Activated CD4-positive, alpha-beta T cell treated with anti-CD3 and anti-CD28 coated beads, Interleukin-2, amount 10 ng/mL, durations not matched to agents 7 days and 5 days (primary cell): ENCODE measurements around the gene RHBDD3. TPM values are rescaled to one million over a fixed set of nuclear protein-coding genes. Genes with fewer than 3 reads are reported as not detected.
"Not testable (repeated sequence)": the region's sequence is repeated elsewhere in the genome, so short reads cannot be mapped to it uniquely, and the experiment has no call there.

Experiments used
- CTCF ChIA-PET: fragments of 350-600 bp; sonication (Branson Sonifier 250); formaldehyde crosslinking; loops from one replicate; lab custom pipeline; 2021; ENCODE audit warnings: antibody characterized with exemption; lab: Charles Lee
- POLR2A ChIA-PET: fragments of 350-600 bp; sonication (Branson Sonifier 250); formaldehyde crosslinking; loops from one replicate; lab custom pipeline; 2021; ENCODE audit warnings: antibody characterized with exemption; lab: Charles Lee
- DNase-seq: peaks from one replicate; pipeline ENCODE4 v3.0.0-alpha.2; 2020
- H3K27ac Mint-ChIP-seq: one replicate; pipeline ENCODE4 v1.8.0; 2021; ENCODE audit warnings: mild to moderate bottlenecking, moderate library complexity, mixed read lengths
- H3K27me3 Mint-ChIP-seq: one replicate; pipeline ENCODE4 v1.8.0; 2021; ENCODE audit warnings: mixed read lengths
- H3K36me3 Mint-ChIP-seq: one replicate; pipeline ENCODE4 v1.8.0; 2021; ENCODE audit warnings: low read depth, mixed read lengths
- H3K4me1 Mint-ChIP-seq: one replicate; pipeline ENCODE4 v1.8.0; 2021; ENCODE audit warnings: mixed read lengths
- H3K4me3 Mint-ChIP-seq: one replicate; pipeline ENCODE4 v1.8.0; 2021; ENCODE audit warnings: mild to moderate bottlenecking, moderate library complexity, mixed read lengths
- H3K9me3 Mint-ChIP-seq: one replicate; pipeline ENCODE4 v1.8.0; 2021; ENCODE audit warnings: mixed read lengths
- total RNA-seq, 2 experiments: library from RNA; stranded (reverse); gene quantifications; one replicate each; pipeline ENCODE4 v1.2.3, GENCODE V29; 2021

Gene RHBDD3
- total RNA-seq, 2 experiments from 2014 or later: 31.2 to 33.0 TPM

DNA sequence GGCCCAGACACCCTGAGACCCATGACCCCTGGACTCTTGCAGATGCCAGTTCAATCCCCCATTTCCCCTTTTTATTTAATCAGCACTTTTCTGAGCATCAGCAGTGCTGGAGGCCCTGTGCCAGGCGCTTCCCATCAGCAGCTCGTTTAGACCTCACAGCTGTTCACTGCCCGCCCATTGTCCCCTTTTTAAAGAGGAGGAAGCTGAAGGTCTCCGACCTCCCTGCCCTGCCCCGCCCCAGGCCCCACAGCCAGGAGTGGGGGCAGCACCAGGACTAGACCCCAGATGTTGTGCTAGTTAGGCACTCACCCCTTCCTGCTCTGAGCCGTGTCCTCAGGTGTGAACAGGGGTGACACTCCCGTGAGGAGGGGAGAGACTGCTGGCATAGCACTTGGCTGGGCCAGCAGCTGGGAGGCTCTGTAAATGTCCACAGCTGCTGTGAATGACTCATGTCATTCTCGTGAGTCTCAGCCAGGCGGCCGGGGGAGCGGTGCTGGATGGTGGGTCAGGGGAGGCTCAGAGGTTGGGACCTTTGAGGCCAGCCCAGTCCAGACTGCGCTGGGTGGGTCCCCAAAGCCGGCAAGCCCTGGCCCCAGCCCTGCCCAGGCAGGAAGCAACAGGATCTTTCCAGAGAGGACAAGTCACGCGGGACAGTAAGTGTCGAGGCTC, 42.2 kb downstream of the RHBDD3 start:
- Mint-ChIP-seq H3K4me1 (no peaks in the 10 kb centered on the region), H3K9me3 (no peaks in the 10 kb centered on the region), H3K4me3 (no peak overlapping the region), H3K27ac (no peak overlapping the region), H3K36me3 (no peaks in the 10 kb centered on the region), H3K27me3 (no peaks in the 10 kb centered on the region)
- CTCF ChIA-PET: interaction anchor here (1.3 kb wide), 1 partner anchor 20 kb away, joined by 3 read pairs; no protein-coding TSS in a partner anchor
- POLR2A ChIA-PET: no interaction called here
- no peak for DNase-seq

DNA sequence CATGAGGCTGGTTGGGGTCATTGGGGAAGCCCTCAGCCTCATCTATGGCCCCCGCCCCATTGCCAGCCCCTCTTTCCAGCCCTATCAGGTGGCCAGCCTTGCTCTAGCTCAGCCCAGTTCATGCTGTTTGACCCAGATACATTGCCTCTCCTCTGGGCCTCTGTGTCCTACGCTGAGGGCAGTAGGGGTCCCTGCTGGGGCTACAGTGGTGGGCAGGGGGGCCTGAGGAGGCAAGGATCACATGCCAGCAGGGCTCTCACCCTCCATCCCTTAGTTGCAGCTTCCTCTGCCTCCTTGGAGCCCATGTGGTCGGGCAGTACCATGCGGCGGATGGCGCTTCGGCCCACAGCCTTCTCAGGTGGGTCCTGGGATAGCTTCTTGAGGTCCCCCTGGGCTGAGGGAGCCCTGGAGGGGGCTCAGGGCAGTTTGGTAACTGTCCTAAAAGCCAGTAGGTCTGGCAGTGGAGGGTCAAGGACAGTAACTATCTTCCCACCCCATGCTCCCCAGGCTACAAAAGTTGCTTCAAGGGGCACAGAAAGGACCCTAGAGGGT, 42.8 kb downstream of the RHBDD3 start:
- no peaks in the 10 kb centered on the region for H3K9me3 Mint-ChIP-seq
- ChIA-PET POLR2A (no interaction called here), CTCF (interaction anchor here (1.3 kb wide), 2 partner anchors 21 to 108 kb away, joined by 3 read pairs; no protein-coding TSS in a partner anchor)
- no peak overlapping the region for H3K4me3 Mint-ChIP-seq
- no peaks in the 10 kb centered on the region for H3K4me1 Mint-ChIP-seq
- no peak overlapping the region for H3K27ac Mint-ChIP-seq
- H3K36me3 Mint-ChIP-seq: no peaks in the 10 kb centered on the region
- no peaks in the 10 kb centered on the region for H3K27me3 Mint-ChIP-seq
- DNase-seq: no peak

DNA sequence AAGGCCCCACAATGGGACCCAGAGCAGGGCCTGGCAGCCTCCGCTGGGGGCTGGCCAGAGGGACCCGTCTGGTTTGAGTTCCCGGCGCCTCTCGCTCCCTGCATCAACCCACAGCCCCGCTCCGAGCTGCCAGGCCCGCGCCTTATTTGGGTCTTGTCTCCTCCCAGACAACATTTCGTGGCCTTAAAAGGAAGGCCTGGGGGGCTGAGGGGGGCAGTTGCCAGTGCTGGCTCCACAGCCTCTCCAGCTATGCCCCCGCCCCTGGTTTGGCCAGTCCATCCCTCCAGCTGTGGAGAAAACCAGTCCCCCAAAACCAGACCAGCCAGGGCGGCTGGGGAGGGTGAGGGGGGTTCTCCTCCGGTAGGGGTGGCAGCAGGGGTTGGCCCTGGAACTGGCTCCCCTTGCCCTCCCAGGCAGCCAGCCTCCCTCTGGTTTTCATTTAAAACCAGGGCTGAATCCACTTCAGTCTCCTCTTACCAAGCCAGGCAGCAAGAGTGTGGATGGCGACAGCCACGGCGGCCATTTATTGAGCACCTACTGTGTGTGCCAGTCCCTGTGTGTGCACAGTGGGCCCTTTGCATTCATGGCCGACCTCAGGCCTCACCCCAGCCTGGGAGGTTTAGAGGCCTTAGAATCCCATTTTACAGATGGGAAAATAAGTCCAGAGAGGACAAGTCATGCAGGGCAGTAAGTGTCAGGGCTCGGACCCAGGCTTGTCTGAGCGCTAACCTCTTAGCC, 43.5 kb downstream of the RHBDD3 start:
- Mint-ChIP-seq H3K36me3 (no peaks in the 10 kb centered on the region), H3K4me1 (no peaks in the 10 kb centered on the region), H3K9me3 (no peaks in the 10 kb centered on the region), H3K27me3 (no peaks in the 10 kb centered on the region), H3K4me3 (no peak overlapping the region), H3K27ac (no peak overlapping the region)
- ChIA-PET POLR2A (no interaction called here), CTCF (interaction anchor here (1.3 kb wide), 1 partner anchor 107 kb away, joined by 3 read pairs; no protein-coding TSS in a partner anchor)
- DNase-seq: no peak

GRCh38 chr22:29219881-29220670, 47.7 kb downstream of the RHBDD3 start:
- no peaks in the 10 kb centered on the region for H3K9me3 Mint-ChIP-seq
- ChIA-PET CTCF (no interaction called here), POLR2A (no interaction called here)
- no peak overlapping the region for H3K27ac Mint-ChIP-seq
- no peaks in the 10 kb centered on the region for H3K4me1 Mint-ChIP-seq
- DNase-seq: no peak
- H3K27me3 Mint-ChIP-seq: no peaks in the 10 kb centered on the region
- no peak overlapping the region for H3K4me3 Mint-ChIP-seq
- H3K36me3 Mint-ChIP-seq: no peaks in the 10 kb centered on the region

- POLR2A ChIA-PET, H3K4me3 Mint-ChIP-seq, H3K27ac Mint-ChIP-seq, H3K4me1 Mint-ChIP-seq, DNase-seq, H3K9me3 Mint-ChIP-seq, H3K27me3 Mint-ChIP-seq, H3K36me3 Mint-ChIP-seq, CTCF ChIA-PET: not testable (repeated sequence)
Measured at GRCh38 chr22:29219409-29219782, 48.4 kb downstream of the RHBDD3 start.

GRCh38 chr22:29218758-29219408, 48.9 kb downstream of the RHBDD3 start:
- ChIA-PET POLR2A (no interaction called here), CTCF (no interaction called here)
- no peaks in the 10 kb centered on the region for H3K4me1 Mint-ChIP-seq
- no peaks in the 10 kb centered on the region for H3K36me3 Mint-ChIP-seq
- no peaks in the 10 kb centered on the region for H3K27me3 Mint-ChIP-seq
- DNase-seq: no peak
- H3K4me3 Mint-ChIP-seq: no peak overlapping the region
- no peaks in the 10 kb centered on the region for H3K9me3 Mint-ChIP-seq
- no peak overlapping the region for H3K27ac Mint-ChIP-seq

DNA sequence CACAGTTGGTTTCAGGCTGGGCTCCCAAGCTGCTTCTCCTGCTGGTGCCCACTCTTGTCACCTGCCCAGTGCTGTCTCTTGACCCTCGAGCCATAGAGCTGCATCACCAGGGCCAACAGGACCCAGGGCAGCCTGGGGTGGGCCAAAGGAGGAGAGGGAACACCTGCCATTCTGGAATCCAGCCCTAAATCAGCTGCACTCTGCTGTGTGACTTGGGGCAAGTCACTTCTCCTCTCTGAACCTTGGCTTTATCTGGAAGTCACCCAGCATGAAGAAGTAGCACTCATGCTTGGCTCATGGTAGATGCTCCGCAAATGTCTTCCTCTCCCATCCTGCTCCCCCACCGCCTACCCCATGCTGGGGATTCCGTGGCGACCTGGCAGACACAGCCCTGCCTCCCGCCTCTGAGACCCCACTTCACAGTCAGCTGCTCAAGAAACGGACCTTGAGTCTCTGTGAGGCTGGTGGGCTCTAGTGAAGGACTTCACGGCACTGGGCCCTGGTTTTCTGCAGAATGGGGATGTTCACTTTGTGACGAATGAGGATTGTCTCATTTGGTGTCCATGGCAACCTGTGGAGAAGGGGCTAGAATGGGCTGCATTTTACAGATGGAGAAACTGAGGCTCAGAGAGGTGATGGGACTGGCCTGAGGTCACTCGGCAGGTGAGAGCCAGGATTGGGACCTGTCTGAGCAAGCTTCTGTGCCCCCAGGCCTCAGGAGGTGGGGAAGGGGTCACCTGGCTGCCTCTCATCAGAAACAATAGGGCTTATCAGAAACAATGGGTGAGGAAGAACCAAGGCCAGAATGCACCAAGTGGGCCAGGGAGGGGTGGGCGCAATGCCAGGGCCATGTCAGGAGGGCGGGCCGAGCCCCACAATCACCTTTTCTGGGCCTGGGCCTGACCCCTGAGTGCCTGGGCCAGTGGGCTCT, 49.7 kb downstream of the RHBDD3 start:
- H3K27ac Mint-ChIP-seq: no peak overlapping the region
- no peak for DNase-seq
- H3K36me3 Mint-ChIP-seq: no peaks in the 10 kb centered on the region
- no peaks in the 10 kb centered on the region for H3K9me3 Mint-ChIP-seq
- no peak overlapping the region for H3K4me3 Mint-ChIP-seq
- H3K27me3 Mint-ChIP-seq: no peaks in the 10 kb centered on the region
- H3K4me1 Mint-ChIP-seq: no peaks in the 10 kb centered on the region
- POLR2A ChIA-PET: no interaction called here
- CTCF ChIA-PET: no interaction called here

GRCh38 chr22:29216873-29217666, 50.7 kb downstream of the RHBDD3 start:
- Mint-ChIP-seq H3K9me3 (no peaks in the 10 kb centered on the region), H3K4me3 (no peak overlapping the region), H3K36me3 (no peaks in the 10 kb centered on the region), H3K27me3 (no peaks in the 10 kb centered on the region), H3K27ac (no peak overlapping the region), H3K4me1 (no peaks in the 10 kb centered on the region)
- POLR2A ChIA-PET: no interaction called here
- CTCF ChIA-PET: no interaction called here
- no peak for DNase-seq

- no peaks in the 10 kb centered on the region for H3K36me3 Mint-ChIP-seq
- no peak overlapping the region for H3K4me3 Mint-ChIP-seq
- ChIA-PET POLR2A (no interaction called here), CTCF (no interaction called here)
- H3K4me1 Mint-ChIP-seq: no peaks in the 10 kb centered on the region
- DNase-seq: no peak
- H3K9me3 Mint-ChIP-seq: no peaks in the 10 kb centered on the region
- H3K27ac Mint-ChIP-seq: no peak overlapping the region
- no peaks in the 10 kb centered on the region for H3K27me3 Mint-ChIP-seq
Measured at GRCh38 chr22:29216011-29216872, 51.5 kb downstream of the RHBDD3 start.

- Mint-ChIP-seq H3K4me1 (no peaks in the 10 kb centered on the region), H3K9me3 (no peaks in the 10 kb centered on the region), H3K27ac (no peak overlapping the region), H3K4me3 (no peak overlapping the region), H3K36me3 (no peaks in the 10 kb centered on the region), H3K27me3 (no peaks in the 10 kb centered on the region)
- no peak for DNase-seq
- ChIA-PET POLR2A (no interaction called here), CTCF (no interaction called here)
Measured at GRCh38 chr22:29215012-29215860, 52.5 kb downstream of the RHBDD3 start.
